ENCODE results near the gene SHLD1. TPM values are rescaled to one million over a fixed set of nuclear protein-coding genes. Genes with fewer than 3 reads are reported as not detected.

The SHLD1 gene
- total and polyA plus RNA-seq, 2 experiments from 2014 or later: 1.4 to 15.0 TPM

GRCh38 chr20:5843054-5843592 is 92.9 kb downstream of the SHLD1 start:
- TF ChIP-seq EZH2phosphoT487 (IDR thresholded peaks at IDR 0.05; ENCODE audit: unreplicated experiment) (no peak), ETS1 (IDR thresholded peaks at IDR 0.05) (no peak), CTCF (conservative IDR thresholded peaks at IDR 0.05; ENCODE audit: low read depth in 2 of 2) (no peak), REST (IDR thresholded peaks at IDR 0.05; ENCODE audit: unreplicated experiment) (no peak)
- Histone ChIP-seq H3K4me3 (no peak overlapping the region), H3K79me2 (replicated peaks; ENCODE audit: insufficient read depth) (no peaks in the 10 kb centered on the region), H3K9me2 (ENCODE audit: insufficient read depth) (no peaks in the 10 kb centered on the region), H3K4me1 (ENCODE audit: insufficient read depth) (0 out of 2 replicates have a peak, but pooled peaks cover 4% of the 10 kb centered on the region), H3K36me3 (ENCODE audit: insufficient read depth) (no peaks in the 10 kb centered on the region), H3K27ac (ENCODE audit: low read depth) (no peak overlapping the region), H3F3A (replicated peaks; ENCODE audit: low read depth) (no peaks in the 10 kb centered on the region), H4K20me1 (replicated peaks; ENCODE audit: insufficient read depth) (no peaks in the 10 kb centered on the region), H3K27me3 (ENCODE audit: insufficient read depth) (no peaks in the 10 kb centered on the region), H3K4me2 (no peak overlapping the region), H2AFZ (no peak overlapping the region)
- DNase-seq (ENCODE audit: low spot score): no peak
- Mint-ChIP-seq H3K4me1 (peaks cover 13% of the 10 kb centered on the region), H3K4me3 (no peak overlapping the region), H3K27ac (no peak overlapping the region), H3K36me3 (ENCODE audit: low read depth) (no peaks in the 10 kb centered on the region), H3K9me3 (no peaks in the 10 kb centered on the region), H3K27me3 (ENCODE audit: insufficient read depth, low read depth, poor library complexity) (peaks cover 1% of the 10 kb centered on the region)
- ATAC-seq: no peak

- Mint-ChIP-seq H3K36me3 (ENCODE audit: low read depth) (no peaks in the 10 kb centered on the region), H3K9me3 (no peaks in the 10 kb centered on the region), H3K27me3 (ENCODE audit: insufficient read depth, low read depth, poor library complexity) (peaks cover 1% of the 10 kb centered on the region), H3K4me3 (no peak overlapping the region), H3K4me1 (peaks cover 13% of the 10 kb centered on the region), H3K27ac (no peak overlapping the region)
- no peak for TF ChIP-seq NANOG (IDR thresholded peaks at IDR 0.05; ENCODE audit: borderline replicate concordance)
- TF ChIP-seq POLR2AphosphoS5 (IDR thresholded peaks at IDR 0.05; ENCODE audit: low read depth): no peak
- no peak for TF ChIP-seq ZNF462 (CRISPR knock-in tag; IDR thresholded peaks at IDR 0.05)
- Histone ChIP-seq H3K9me2 (ENCODE audit: insufficient read depth) (no peaks in the 10 kb centered on the region), H3K4me2 (no peak overlapping the region), H3K4me1 (ENCODE audit: insufficient read depth) (0 out of 2 replicates have a peak, but pooled peaks cover 4% of the 10 kb centered on the region), H2AFZ (no peak overlapping the region), H3K27me3 (ENCODE audit: insufficient read depth) (no peaks in the 10 kb centered on the region), H3K4me3 (no peak overlapping the region), H3K36me3 (ENCODE audit: insufficient read depth) (no peaks in the 10 kb centered on the region), H3K79me2 (replicated peaks; ENCODE audit: insufficient read depth) (no peaks in the 10 kb centered on the region), H3F3A (replicated peaks; ENCODE audit: low read depth) (no peaks in the 10 kb centered on the region), H4K20me1 (replicated peaks; ENCODE audit: insufficient read depth) (no peaks in the 10 kb centered on the region), H3K27ac (ENCODE audit: low read depth) (no peak overlapping the region)
- DNase-seq (ENCODE audit: low spot score): no peak
- ATAC-seq: no peak
Measured at GRCh38 chr20:5844063-5844681, 94.0 kb downstream of the SHLD1 start.
